HEK293 (cell line): ENCODE data around the gene TMEM17.

Source experiments
- CTCF ChIA-PET: fragments of 350-600 bp; formaldehyde crosslinking; extraction: SDS; loops from one replicate; lab custom pipeline; 2021; ENCODE audit warnings: antibody characterized with exemption; lab: Yijun Ruan, JAX
- POLR2A ChIA-PET: fragments of 300-600 bp; formaldehyde crosslinking; extraction: SDS; loops from one replicate; lab custom pipeline; 2020; ENCODE audit warnings: antibody characterized with exemption, inconsistent platforms; lab: Yijun Ruan, JAX
- H3K27ac ChIP-seq: fragments of 200-500 bp; sonication (Bioruptor generic); 2 replicates; pipeline ENCODE4 v1.5.1; 2014; ENCODE audit warnings: low read depth, low read length, control low read depth, inconsistent platforms; ENCODE audit errors: extremely low read depth
- H3K36me3 ChIP-seq, 2 experiments: fragments of 200-500 bp in 1 of 2; sonication (Bioruptor generic) in 1 of 2; 1 replicate in 1 of 2; 2 replicates in 1 of 2; pipeline ENCODE4 v1.5.1; 2014 to 2017; ENCODE audit warnings: inconsistent platforms in 2 of 2, low read length in 2 of 2; ENCODE audit not compliant: control insufficient read depth in 2 of 2, insufficient read depth in 1 of 2
- H3K4me1 ChIP-seq: fragments of 200-500 bp; sonication (Bioruptor generic); 2 replicates; pipeline ENCODE4 v1.5.1; 2014; ENCODE audit warnings: mild to moderate bottlenecking, low read length, inconsistent platforms; ENCODE audit not compliant: control insufficient read depth, insufficient read depth
- H3K4me3 ChIP-seq: 2 replicates; pipeline ENCODE4 v1.5.1; 2011; ENCODE audit warnings: low read depth, mild to moderate bottlenecking, control low read depth, low read length, moderate library complexity
- H3K9me3 ChIP-seq: fragments of 200-500 bp; sonication (Bioruptor generic); 2 replicates; pipeline ENCODE4 v1.5.1; 2014; ENCODE audit warnings: low read depth, low read length, inconsistent platforms; ENCODE audit not compliant: control insufficient read depth, insufficient read depth
- FEZF1 ChIP-seq: fragments of 450-650 bp; formaldehyde crosslinking; IDR thresholded peaks from 2 replicates; pipeline ENCODE4 v1.5.1; 2016; ENCODE audit warnings: missing biosample characterization, missing genetic modification characterization
- GFI1B ChIP-seq: fragments of 450-650 bp; formaldehyde crosslinking; IDR thresholded peaks from 2 replicates; pipeline ENCODE4 v1.5.1; 2016; ENCODE audit warnings: missing biosample characterization, missing genetic modification characterization
- HOXD13 ChIP-seq: sonication (generic); formaldehyde crosslinking; IDR thresholded peaks from 2 replicates; pipeline ENCODE4 v1.8.0; 2022; ENCODE audit warnings: missing genetic modification reagents, borderline replicate concordance
- KLF16 ChIP-seq: fragments of 450-650 bp; formaldehyde crosslinking; IDR thresholded peaks from 2 replicates; pipeline ENCODE4 v1.5.1; 2017; ENCODE audit warnings: missing biosample characterization, missing genetic modification characterization
- PRDM1 ChIP-seq: fragments of 450-650 bp; formaldehyde crosslinking; IDR thresholded peaks from 2 replicates; pipeline ENCODE4; 2016; ENCODE audit warnings: missing biosample characterization, missing genetic modification characterization
- PRDM4 ChIP-seq: fragments of 450-650 bp; formaldehyde crosslinking; IDR thresholded peaks from 2 replicates; pipeline ENCODE4 v1.5.1; 2017; ENCODE audit warnings: missing biosample characterization, missing genetic modification characterization
- PRDM6 ChIP-seq: fragments of 450-650 bp; formaldehyde crosslinking; IDR thresholded peaks from 2 replicates; pipeline ENCODE4 v1.5.1; 2017; ENCODE audit warnings: missing biosample characterization, missing genetic modification characterization
- RBAK ChIP-seq: fragments of 450-650 bp; formaldehyde crosslinking; IDR thresholded peaks from 2 replicates; pipeline ENCODE4 v1.5.1; 2016; ENCODE audit warnings: missing biosample characterization, missing genetic modification characterization
- TRIM28 ChIP-seq: IDR thresholded peaks from 2 replicates; pipeline ENCODE4 v1.6.1; 2011; ENCODE audit warnings: low read length, control low read depth, borderline replicate concordance
- WT1 ChIP-seq: fragments of 450-650 bp; formaldehyde crosslinking; IDR thresholded peaks from 2 replicates; pipeline ENCODE4 v1.5.1; 2016; ENCODE audit warnings: missing biosample characterization, missing genetic modification characterization
- ZBTB20 ChIP-seq: fragments of 450-650 bp; formaldehyde crosslinking; IDR thresholded peaks from 2 replicates; pipeline ENCODE4 v1.5.1; 2016; ENCODE audit warnings: missing biosample characterization, missing genetic modification characterization
- ZBTB21 ChIP-seq: fragments of 450-650 bp; formaldehyde crosslinking; IDR thresholded peaks from 2 replicates; pipeline ENCODE4 v1.5.1; 2017; ENCODE audit warnings: missing biosample characterization, missing genetic modification characterization
- ZBTB48 ChIP-seq: fragments of 450-650 bp; formaldehyde crosslinking; IDR thresholded peaks from 2 replicates; pipeline ENCODE4 v1.5.1; 2016; ENCODE audit warnings: missing biosample characterization, missing genetic modification characterization
- ZFP69B ChIP-seq: fragments of 450-650 bp; formaldehyde crosslinking; IDR thresholded peaks from 2 replicates; pipeline ENCODE4 v1.5.1; 2016; ENCODE audit warnings: missing biosample characterization, missing genetic modification characterization
- ZNF112 ChIP-seq: fragments of 450-650 bp; formaldehyde crosslinking; IDR thresholded peaks from 2 replicates; pipeline ENCODE4 v1.5.0; 2017; ENCODE audit warnings: missing biosample characterization, missing genetic modification characterization
- ZNF169 ChIP-seq: fragments of 450-650 bp; formaldehyde crosslinking; IDR thresholded peaks from 2 replicates; pipeline ENCODE4 v1.5.1; 2016; ENCODE audit warnings: missing biosample characterization, missing genetic modification characterization
- ZNF174 ChIP-seq: fragments of 450-650 bp; formaldehyde crosslinking; IDR thresholded peaks from 2 replicates; pipeline ENCODE4 v1.5.0; 2017; ENCODE audit warnings: missing biosample characterization, mild to moderate bottlenecking, missing genetic modification characterization
- ZNF223 ChIP-seq: fragments of 450-650 bp; formaldehyde crosslinking; IDR thresholded peaks from 2 replicates; pipeline ENCODE4 v1.5.1; 2016; ENCODE audit warnings: missing biosample characterization, missing genetic modification characterization
- ZNF37A ChIP-seq: fragments of 450-650 bp; IDR thresholded peaks from 2 replicates; pipeline ENCODE4 v1.5.1; 2018; ENCODE audit warnings: missing biosample characterization, missing genetic modification characterization
- ZNF394 ChIP-seq: fragments of 450-650 bp; formaldehyde crosslinking; IDR thresholded peaks from 2 replicates; pipeline ENCODE4 v1.5.1; 2016; ENCODE audit warnings: missing biosample characterization, missing genetic modification characterization, mild to moderate bottlenecking, moderate library complexity, borderline replicate concordance
- ZNF513 ChIP-seq: fragments of 450-650 bp; IDR thresholded peaks from 2 replicates; pipeline ENCODE4 v1.5.1; 2018; ENCODE audit warnings: missing biosample characterization, missing genetic modification characterization
- ZNF514 ChIP-seq: fragments of 450-650 bp; formaldehyde crosslinking; IDR thresholded peaks from 2 replicates; pipeline ENCODE4 v1.5.1; 2016; ENCODE audit warnings: missing biosample characterization, missing genetic modification characterization
- ZNF561 ChIP-seq: fragments of 450-650 bp; IDR thresholded peaks from 2 replicates; pipeline ENCODE4 v1.5.1; 2018; ENCODE audit warnings: missing biosample characterization, missing genetic modification characterization, borderline replicate concordance
- ZNF843 ChIP-seq: fragments of 450-650 bp; formaldehyde crosslinking; IDR thresholded peaks from 2 replicates; pipeline ENCODE4 v1.5.1; 2016; ENCODE audit warnings: missing biosample characterization, missing genetic modification characterization
- ZSCAN18 ChIP-seq: fragments of 450-650 bp; formaldehyde crosslinking; IDR thresholded peaks from 2 replicates; pipeline ENCODE4 v1.5.1; 2016; ENCODE audit warnings: missing biosample characterization, missing genetic modification characterization

The TMEM17 gene

DNA sequence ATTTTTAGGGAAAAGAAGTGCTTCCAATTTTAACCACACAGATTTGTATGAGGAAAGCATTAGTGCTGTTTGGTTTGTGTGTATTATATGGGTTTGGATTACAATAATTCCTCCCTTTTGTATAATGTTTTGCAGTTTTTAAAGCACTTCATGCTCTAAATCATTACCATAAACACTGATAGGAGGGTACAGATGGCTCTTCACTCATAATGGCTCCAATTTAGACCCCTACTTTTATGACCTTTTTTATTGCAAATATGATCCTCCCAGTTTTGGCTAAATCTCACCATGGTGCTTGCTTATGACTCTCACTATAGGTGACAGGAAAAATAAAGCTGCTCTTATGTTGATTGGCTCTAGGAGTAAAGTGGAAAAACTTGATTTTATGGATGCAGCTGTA is 23.8 kb upstream of the TMEM17 start:
- Histone ChIP-seq H3K9me3 (no peaks in the 10 kb centered on the region), H3K36me3 (no peaks in the 10 kb centered on the region), H3K4me3 (no peak overlapping the region), H3K27ac (no peak overlapping the region), H3K4me1 (no peaks in the 10 kb centered on the region; the same call in 1 of the 2 replicates)
- POLR2A ChIA-PET, result no interaction called here
- peak; percentile 69 for TF ChIP-seq PRDM6
- TF ChIP-seq ZBTB21 (tag by site-specific recombination), result no peak
- TF ChIP-seq WT1, result peak; percentile 81
- TF ChIP-seq ZNF514 (tag by site-specific recombination), result no peak
- no peak for TF ChIP-seq ZNF112 (tag by site-specific recombination)
- TF ChIP-seq FEZF1 (tag by site-specific recombination), result peak; percentile 67
- no peak for TF ChIP-seq ZNF513 (tag by site-specific recombination)
- no peak for TF ChIP-seq ZNF394 (tag by site-specific recombination)
- TF ChIP-seq ZSCAN18 (tag by site-specific recombination), result no peak
- TF ChIP-seq ZNF843 (tag by site-specific recombination), result peak; percentile 45; the same call in 1 of the 2 replicates
- TF ChIP-seq HOXD13, result no peak
- TF ChIP-seq PRDM4 (tag by site-specific recombination), result no peak
- CTCF ChIA-PET, result interaction anchor here (0.6 to 1.7 kb wide), 3 partner anchors 9 to 1254 kb away, joined by 3 to 5 read pairs (median 3); no protein-coding TSS in a partner anchor

DNA sequence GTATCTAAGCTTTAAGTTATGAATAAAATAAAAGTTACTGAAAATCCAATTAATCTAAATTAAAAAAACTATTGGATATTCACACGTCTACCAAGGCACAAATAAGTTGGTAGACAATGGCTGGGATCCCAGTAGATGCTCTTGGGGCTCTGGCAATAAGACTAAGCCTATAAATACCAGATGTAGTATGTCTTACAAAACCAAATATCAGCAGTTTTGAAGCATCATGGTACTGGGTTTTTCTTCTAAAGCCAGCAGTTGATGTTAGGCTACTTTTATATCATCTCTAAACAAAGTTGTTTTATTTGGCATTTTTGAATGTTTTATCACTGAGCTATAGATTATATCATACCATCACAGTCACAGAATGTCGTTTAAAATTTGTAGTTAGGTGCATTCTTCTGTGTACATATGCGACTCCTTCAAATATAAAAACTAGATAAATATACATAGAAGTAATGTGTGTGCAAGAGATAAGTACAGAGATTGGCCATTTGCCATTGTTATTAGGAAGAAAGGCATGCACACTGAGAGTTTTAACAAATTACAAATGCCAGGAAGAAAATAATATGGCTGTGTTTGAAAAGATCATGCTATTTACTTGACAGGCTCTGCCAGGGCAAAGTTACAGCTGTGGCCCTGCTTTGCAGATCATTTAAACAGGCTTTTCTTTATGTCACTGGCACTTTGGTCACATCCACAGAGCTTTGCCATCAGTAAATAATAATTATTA is 21.6 kb upstream of the TMEM17 start:
- Histone ChIP-seq H3K36me3 (no peaks in the 10 kb centered on the region), H3K4me1 (no peaks in the 10 kb centered on the region; the same call in 1 of the 2 replicates), H3K4me3 (no peak overlapping the region), H3K9me3 (no peaks in the 10 kb centered on the region), H3K27ac (no peak overlapping the region)
- no peak for TF ChIP-seq GFI1B (tag by site-specific recombination)
- no peak for TF ChIP-seq ZBTB20 (tag by site-specific recombination)
- no peak for TF ChIP-seq ZNF169 (tag by site-specific recombination)
- TF ChIP-seq ZNF223 (tag by site-specific recombination), result no peak
- no peak for TF ChIP-seq ZNF174
- TF ChIP-seq ZNF561 (tag by site-specific recombination), result no peak
- TF ChIP-seq ZNF112 (tag by site-specific recombination), result no peak
- TF ChIP-seq ZSCAN18 (tag by site-specific recombination), result no peak
- no peak for TF ChIP-seq RBAK (tag by site-specific recombination)
- TF ChIP-seq ZFP69B (tag by site-specific recombination), result no peak
- no peak for TF ChIP-seq PRDM1 (tag by site-specific recombination)
- TF ChIP-seq KLF16 (tag by site-specific recombination), result no peak
- TF ChIP-seq ZNF37A (tag by site-specific recombination), result no peak
- no peak for TF ChIP-seq ZBTB48 (tag by site-specific recombination)
- no peak for TF ChIP-seq TRIM28
- ChIA-PET CTCF (interaction anchor here (0.6 to 0.7 kb wide), 2 partner anchors 20 to 249 kb away, joined by 3 to 4 read pairs; no protein-coding TSS in a partner anchor), POLR2A (no interaction called here)
